GM18517 (cell line): Measurements from ENCODE around the gene ZNF302.
"Not testable (repeated sequence)": the region's sequence is repeated elsewhere in the genome, so short reads cannot be mapped to it uniquely, and the experiment has no call there.

Experiments used
- ATAC-seq: cut with Tn5 transposase; IDR thresholded peaks from one replicate; pipeline ENCODE4 v1.9.1; 2021; ENCODE audit warnings: mild to moderate bottlenecking, moderate library complexity; ENCODE audit not compliant: unreplicated experiment

ZNF302 gene

DNA sequence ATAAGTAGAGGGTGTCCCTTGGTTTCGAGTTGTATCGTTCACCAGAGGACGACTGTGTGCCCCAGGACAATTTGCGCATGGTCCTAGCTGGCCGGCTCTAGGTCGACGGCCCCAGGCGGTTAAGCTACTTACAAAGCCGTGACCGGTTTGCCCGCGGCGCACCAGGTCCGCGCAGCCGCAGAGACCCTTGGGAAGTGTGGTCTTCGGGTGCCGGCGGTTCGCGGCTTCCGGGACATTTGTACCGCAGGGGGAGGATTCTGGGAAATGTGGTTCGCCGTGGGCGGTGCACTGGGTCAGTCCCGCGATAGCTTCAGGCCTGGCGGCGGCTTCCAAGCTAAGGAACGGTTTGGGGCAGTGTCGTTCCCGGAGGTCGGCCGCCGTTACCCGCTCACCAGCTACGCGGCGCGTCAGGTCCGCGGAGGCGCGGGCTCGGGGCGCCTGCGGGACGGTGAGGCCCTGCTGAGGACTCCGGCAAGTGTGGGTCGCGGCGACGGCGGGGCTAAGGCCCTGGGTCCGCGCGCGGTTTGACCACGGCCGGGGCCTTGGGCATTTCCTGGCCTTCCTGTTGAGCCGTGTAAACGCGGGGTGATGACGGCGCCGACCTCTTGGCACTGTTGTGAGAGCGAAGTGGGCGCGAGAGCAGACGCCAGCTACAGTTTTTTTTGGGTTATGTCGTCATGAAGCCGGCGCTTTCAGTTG lies at the start of gene ZNF302:
TSS of gene ZNF302 (plus strand) at position 293 of the 699 bp plus-strand sequence. CDS start 1,127 bp downstream, outside the sequence.
- ATAC-seq: peak; percentile 90

DNA sequence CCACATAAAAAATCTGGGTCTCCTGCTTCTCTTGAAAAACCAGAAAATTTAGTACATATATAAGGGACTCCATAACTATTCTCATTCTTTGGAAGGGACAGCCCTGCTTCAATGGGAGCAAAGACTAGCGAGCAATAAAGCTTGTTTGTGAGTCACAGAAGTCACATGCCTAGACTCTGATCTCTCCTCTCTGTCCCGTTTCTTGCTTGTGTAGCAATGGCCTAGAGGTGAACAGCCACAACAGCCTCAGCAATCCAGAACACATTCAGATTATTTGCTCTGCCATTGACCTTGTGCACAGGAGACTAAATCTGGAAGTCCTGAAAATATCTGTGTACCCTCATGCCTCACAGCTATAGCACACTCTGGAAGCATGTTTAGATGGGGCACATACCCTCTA lies 43.7 kb upstream of the ZNF302 start:
- ATAC-seq: no peak

DNA sequence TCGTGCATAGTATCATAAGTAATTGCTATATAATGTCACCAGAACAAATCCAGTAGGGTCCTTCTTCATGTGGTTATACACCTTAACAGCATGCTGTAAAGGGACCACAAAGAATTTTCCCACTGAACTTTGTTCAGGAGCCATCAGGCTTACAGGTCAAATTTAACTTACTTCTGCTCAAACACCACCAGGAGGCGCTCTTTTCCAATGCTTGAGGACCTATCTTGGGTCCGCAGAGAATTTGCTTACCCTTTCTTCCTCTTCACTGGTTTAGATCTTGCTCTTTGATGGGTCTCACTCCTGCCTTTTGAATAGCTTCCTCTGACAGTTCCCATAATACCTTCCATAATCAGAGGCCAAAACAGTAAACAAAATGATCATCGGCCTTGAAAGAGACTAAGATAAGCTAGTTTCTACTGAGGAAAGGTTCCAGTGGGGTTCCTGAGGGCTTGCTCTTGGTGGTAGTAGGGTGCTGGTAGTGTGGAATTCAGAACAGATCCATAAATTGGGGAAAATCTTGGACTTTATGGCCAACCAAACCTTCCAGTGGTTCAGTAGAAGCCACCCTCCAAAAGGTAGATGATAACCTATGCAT lies 37.9 kb upstream of the ZNF302 start:
- ATAC-seq: no peak

DNA sequence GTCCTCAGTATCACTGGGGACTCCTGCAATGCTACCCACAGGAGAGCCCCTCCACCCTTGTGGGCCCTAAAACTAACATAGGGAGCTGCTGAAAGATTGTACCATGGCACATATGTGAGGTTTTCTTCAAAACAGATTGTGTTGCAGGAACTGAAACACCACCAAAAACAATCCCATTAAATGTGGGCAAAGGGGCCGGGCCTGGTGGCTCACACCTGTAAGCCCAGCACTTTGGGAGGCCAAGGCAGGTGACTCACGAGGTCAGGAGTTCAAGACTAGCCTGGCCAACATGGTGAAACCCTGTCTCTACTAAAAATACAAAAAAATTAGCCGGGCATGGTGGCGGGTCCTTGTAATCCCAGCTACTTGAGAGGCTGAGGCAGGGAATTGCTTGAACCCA lies 35.2 kb upstream of the ZNF302 start:
- no peak for ATAC-seq

DNA sequence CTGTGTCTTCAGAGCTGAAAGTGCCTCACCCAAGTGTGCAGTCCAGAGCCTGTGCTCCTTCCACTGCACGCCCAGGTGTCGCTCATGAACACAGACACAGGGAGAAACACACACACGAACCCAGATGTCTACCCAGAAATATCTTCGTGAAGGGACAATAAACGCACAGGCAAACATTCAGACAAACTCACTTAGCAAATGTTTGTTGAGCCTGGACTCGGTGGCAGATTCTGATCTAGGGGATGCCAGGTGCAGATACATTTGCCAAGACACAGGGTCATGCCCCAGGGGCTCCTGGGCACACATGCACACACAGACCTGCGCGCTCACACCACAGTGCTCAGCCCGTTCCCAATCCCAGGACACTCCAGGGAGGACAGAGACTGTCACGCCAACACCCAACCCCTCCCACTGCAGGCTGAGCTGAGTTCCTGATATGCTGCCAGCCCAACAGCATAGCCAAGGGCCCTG lies 32.5 kb upstream of the ZNF302 start:
- ATAC-seq: no peak

DNA sequence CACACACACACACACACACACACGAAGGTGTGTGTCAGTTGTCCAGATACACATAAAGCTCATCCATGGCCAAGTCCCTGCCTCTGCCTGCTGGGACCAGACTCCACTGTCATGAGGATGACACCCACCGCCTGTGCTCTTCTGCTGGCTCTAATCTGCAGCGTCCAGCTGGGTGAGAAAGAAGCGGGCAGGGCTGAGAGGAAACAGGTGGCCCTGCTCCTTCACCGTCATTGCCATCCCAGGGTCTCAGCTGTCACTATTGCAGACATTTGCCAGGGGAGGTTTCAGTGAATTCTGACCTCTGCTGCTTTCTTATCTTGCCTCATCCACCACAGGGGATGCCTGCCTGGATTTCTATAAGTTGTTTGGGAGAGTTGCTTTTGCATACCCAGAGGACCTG lies 31.9 kb upstream of the ZNF302 start:
- ATAC-seq: no peak

DNA sequence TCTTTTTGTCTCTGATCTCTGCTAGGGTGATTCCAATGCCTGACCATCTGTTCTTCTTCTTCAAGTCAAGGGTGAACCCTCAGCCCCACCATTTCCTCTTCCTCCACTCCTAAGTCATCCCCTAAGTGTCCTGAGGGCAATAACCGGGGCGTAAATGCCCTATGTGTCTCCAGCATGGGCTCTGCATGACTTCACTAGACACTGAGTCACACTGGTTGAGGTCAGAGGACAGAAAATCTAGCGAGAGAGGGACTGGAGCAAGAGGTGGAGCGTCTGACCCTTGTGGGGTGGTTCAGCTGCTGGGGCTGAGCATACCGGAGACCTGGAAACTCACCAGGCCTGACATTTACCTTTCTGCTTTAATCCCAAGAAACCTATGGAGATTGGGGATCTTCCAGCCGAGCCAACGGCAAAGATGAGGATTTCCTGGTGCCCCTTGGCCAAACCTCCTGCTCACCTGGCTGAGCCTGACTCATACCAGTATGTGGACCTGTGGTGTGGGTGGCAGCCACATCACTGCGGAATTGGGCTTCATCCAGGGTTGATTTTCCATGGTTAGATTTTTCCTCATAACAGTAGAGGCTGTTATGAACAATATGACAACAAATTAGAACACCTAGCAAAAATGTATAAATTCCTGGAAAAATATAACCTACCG lies 27.5 kb upstream of the ZNF302 start:
- no peak for ATAC-seq

DNA sequence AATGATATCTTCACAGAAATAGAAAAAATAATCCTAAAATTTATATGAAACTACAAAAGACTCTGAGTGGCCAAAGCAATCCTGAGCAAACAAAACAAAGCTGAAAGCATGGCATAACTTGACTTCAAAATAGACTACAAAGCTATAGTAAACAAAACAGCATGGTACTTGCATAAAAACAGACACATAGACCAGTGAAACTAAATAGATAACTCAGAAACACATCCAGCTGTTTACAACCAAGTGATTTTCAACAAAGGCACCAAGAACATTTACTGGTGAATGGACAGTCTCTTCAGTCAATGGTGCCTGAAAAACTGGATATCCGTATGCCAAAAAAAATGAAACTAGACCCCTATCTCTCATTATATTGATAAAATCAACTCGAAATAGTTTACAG lies 25.7 kb upstream of the ZNF302 start:
- ATAC-seq: no peak

DNA sequence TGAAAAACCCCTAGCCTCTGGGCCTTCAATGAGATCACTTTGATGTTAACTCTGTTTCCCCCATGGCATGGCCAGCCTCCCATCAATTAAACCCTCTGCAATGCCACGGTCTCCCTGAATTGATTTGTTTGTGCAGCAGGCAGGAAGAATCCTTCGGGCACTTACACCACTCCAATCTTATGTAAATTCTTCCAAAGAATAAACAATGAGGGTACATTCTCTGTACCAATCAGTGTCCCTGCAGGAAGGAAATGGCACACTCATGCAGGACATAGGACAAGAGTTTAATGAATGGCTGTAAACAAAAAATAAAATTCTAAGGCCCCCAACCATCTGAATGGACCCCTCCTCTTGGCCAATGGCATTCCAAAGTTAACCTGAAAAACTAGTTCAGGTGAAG lies 22.7 kb upstream of the ZNF302 start:
- ATAC-seq: no peak

DNA sequence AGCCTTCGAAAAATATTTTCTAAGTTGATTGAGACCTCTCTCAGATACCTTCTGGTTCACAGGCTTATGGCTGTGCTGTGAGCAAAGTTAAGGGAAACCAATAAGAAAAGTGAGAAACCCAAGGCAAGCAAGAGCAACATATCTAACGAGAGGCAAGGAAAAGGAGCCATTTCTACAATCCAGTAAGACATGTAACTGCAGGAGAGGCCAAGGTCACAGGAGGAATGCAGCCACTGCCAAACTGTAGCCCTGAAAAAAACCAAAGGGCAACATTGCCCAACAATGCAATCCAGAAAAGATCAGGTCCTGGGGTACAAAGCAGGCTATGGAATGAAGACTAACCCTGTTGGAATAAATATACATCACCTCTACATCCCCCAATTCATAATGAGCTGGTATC lies 21.8 kb upstream of the ZNF302 start:
- ATAC-seq: no peak

DNA sequence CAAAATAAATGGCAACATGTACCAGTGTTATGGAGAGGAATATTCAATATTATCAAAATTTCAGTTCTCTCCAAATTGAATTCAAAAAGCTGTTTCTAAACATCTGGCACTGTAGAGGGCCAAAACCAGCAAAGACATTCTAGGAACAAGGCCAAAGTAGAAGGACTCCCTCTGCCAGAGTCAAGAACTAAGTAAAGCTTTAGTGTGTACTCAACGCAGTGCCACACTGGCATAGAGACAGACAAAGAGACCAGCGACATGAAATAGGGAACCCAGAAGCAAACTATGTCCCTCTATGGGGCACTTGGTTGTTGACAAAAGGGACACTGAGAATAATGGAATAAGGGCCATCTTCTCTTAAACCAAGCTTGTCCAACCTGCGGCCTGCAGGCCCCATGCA lies 16.1 kb upstream of the ZNF302 start:
- ATAC-seq: no peak

DNA sequence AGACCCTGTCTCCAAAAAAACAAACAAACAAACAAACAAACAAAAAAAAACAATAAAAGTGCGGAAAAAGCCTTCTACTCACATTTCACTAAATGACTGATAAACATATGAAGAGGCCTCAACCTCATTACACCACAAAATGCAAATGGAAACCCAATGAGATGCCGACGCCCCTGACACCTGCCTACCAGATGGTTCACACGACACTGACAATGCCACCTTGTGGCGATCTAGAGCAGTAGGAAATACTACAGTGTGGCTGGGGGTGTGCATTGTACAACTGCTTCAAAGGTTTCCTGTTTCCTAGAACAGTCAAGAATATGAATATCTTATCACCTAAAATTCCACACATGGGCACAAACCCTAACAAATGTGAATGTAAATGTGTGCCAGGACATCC lies 14.6 kb upstream of the ZNF302 start:
- no peak for ATAC-seq

DNA sequence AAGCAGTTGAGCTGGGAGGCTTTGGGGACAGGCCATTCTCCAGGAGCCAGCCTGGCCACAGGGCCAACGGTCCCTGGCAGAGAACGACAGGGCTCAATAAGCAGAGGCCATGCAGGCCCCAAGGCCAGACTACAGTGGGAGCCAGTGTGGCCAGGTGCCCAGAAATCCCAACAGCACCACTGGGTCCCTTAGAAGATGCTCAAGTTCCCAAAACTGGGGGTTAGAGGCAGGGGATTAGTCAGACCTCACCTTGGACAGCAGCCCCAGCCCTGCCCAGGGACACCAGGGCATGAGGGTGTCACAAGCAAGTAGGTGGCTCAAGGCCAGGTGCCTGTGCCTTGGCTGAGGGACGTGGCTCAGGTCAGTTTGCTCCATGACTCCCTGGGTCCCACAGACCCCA lies 13.3 kb upstream of the ZNF302 start:
- ATAC-seq: no peak

DNA sequence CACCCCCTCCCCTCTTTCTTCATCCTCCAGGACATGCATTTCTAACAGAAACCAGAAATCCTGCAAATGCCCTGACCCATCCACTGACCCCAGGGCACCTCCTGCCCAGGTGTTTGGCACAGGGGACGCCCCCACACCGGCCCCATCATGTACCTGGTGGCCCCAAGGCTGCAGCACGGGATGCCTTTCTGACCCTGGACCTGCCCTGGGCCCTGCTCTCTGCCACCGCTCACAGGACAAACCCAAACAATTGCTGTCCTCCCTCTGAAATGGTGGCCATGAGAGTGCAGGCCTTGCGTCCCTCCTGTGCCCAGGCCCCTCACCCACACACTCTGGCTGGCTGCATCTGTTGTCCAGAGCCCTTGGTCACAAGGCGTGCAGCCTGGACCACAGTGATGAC lies 12.6 kb upstream of the ZNF302 start:
- ATAC-seq: no peak

DNA sequence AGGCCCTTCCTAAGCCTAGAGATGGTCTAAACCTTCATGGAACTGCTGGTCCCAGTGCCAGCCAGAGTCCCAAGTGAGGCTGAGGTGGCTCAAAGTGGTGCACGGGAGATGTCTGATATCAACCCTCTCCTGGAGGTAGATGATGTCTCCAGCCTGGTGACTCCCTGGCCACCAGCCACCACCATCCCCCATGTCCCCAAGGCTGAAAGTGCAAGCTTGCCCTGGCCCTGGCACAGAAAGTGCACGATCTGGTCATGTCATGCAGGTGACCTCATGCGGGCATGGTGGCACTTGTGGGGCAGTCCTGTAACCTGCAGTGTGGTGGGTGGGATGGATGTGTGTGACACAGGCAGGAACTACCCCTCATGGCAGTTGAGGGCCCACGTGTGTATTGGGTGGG lies 12.2 kb upstream of the ZNF302 start:
- not testable (repeated sequence) for ATAC-seq

DNA sequence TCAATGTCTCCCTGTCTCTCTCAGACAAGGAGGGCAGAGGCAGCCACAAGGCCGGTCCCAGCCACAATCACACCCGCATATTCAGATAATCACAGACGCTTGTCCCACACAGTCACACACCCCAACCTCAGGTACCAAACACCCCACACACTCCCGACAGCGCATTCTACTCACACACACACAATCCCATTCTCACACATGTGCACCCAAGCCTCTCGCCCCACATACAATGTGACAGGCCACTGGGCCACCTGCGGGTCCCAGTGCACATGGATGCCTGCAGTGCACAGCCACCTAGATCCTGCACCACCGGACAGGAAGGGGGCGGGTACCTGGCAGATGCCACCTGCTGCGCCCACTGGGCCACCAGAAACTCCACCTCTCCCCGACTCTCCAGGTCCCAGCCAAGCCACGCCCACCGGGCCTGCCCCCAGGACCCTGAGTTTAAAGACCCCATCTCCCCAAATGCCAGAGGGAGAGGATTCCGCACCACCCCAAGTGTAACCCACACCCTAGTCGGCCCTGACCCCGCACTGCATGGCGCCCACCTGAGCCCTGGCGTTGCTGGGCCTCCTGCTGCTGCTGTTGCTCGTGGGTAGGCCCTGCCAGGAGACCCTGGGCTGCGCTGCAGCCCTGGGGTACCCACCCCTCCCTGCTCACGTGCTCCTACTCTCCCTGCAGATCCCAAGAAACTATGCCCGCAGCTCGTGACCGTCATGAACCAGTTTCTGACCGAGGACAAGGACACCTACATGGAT lies 11.1 kb upstream of the ZNF302 start:
- ATAC-seq: no peak

DNA sequence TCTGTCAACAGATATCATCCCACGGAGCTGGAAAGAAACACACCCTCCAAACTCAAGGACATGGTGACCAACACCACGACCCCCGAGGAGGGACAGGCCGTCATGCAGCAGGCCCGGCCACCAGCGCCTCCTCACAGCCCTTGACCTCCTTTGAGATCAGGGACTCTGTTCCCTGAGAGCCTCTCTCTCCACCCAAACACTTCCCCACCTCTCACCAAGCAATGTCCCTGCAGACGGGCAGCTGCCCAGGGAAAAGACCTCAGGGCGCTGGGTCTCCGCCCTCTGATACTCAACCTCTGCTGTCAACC lies 10.6 kb upstream of the ZNF302 start:
- no peak for ATAC-seq

DNA sequence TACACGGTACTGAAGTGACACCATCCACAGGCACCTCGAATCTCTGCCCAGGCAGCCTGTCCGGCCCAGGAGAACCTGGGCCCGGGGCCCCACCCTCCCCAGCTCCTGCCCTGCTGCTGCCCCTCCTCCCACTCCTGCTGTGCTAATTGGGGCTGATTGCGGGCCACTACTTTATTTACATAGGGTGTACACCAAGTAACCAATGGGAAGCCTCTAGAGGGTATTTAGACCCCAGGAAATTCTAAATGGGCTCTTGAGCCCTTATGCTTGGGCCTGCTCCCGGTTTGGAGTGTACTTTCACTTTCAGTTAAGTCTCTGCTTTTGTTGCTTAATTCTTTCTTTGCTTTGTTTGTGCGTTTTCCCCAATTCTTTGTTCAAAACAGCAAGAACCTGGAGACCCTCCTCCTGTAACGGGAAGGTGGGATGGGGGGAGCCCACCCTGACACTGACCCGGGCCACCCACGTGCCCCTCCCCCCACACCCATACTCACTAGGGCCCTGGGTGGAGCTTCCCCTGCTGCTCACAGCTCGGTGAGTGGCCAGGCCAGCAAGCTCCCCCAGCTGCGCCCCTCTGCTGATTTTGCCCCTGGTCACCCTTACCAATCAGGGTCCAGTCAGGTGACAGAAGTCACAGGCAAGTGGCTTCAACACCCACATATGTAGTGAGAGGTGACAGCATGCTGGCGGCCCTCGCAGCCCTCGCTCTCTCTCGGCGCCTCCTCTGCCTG lies 10.0 kb upstream of the ZNF302 start:
- no peak for ATAC-seq

DNA sequence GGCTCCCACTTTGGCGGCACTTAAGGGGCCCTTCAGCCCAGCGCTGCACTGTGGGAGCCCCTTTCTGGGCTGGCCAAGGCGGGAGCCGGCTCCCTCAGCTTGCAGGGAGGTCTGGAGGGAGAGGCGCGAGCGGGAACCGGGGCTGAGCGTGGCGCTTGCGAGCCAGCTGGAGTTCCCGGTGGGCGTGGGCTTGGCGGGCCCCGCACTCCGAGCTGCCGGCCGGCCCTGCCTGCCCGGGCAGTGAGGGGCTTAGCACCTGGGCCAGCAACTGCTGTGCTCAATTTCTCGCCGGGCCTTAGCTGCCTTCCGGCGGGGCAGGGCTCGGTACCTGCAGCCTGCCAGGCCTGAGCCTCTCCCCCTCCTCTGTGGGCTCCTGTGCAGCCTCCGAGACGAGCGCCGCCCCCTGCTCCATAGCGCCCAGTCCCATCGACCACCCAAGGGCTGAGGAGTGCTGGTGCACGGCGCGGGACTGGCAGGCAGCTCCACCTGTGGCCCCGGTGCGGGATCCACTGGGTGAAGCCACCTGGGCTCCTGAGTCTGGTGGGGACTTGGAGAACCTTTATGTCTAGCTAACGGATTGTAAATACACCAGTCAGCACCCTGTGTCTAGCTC lies 9.3 kb upstream of the ZNF302 start:
- ATAC-seq: not testable (repeated sequence)

DNA sequence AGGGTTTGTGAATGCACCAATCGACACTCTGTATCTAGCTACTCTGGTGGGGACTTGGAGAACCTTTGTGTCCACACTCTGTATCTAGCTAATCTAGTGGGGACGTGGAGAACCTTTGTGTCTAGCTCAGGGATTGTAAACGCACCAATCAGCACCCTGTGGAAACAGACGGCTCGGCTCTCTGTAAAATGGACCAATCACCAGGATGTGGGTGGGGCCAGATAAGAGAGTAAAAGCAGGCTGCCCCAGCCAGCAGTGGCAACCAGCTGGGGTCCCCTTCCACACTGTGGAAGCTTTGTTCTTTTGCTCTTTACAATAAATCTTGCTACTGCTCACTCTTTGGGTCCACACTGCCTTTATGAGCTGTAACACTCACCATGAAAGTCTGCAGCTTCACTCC lies 8.8 kb upstream of the ZNF302 start:
- not testable (repeated sequence) for ATAC-seq

DNA sequence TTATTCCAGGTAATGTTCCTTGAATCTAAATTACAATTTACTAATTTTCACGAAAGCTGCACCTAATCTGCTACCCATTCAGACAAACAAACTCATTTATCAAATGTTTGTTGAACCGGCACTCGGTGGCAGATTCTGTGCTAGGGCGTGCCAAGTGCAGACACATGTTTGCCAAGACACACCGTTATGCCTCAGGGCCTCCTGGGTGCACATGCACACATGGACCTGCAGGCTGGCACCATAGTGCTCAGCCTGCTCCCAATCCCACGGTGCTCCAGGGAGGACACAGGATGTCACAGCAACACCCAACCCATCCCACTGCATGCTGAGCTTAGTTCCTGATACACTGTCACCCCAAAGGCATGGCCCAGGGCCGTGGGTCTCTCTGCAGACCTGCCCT lies 8.2 kb upstream of the ZNF302 start:
- ATAC-seq: no peak
